GM19099 (cell line): ENCODE results near the gene SHROOM2.

Experiments
- POLR2A ChIP-seq: IDR thresholded peaks from 3 replicates; pipeline ENCODE4 v1.6.1; 2011; ENCODE audit warnings: low read depth; ENCODE audit not compliant: insufficient read length; ENCODE audit errors: extremely low read depth

SHROOM2 gene

GRCh38 chrX:9851890-9852289, 65.7 kb downstream of the SHROOM2 start:
- no peak for TF ChIP-seq POLR2A

GRCh38 chrX:9853307-9853706, 67.1 kb downstream of the SHROOM2 start:
- no peak for TF ChIP-seq POLR2A

GRCh38 chrX:9855561-9856283, 69.5 kb downstream of the SHROOM2 start:
- TF ChIP-seq POLR2A: no peak

- no peak for TF ChIP-seq POLR2A
Observed at GRCh38 chrX:9856588-9856987, 70.4 kb downstream of the SHROOM2 start.

- TF ChIP-seq POLR2A: no peak
Observed at GRCh38 chrX:9857575-9858474, 71.6 kb downstream of the SHROOM2 start.

- no peak for TF ChIP-seq POLR2A
Observed at GRCh38 chrX:9859711-9860555, 73.7 kb downstream of the SHROOM2 start.

GRCh38 chrX:9860826-9861225, 74.6 kb downstream of the SHROOM2 start:
- TF ChIP-seq POLR2A: no peak

- no peak for TF ChIP-seq POLR2A
Observed at GRCh38 chrX:9861711-9862110, 75.5 kb downstream of the SHROOM2 start.

- no peak for TF ChIP-seq POLR2A
Observed at GRCh38 chrX:9862525-9862924, 76.3 kb downstream of the SHROOM2 start.

- TF ChIP-seq POLR2A: no peak
Observed at GRCh38 chrX:9862953-9863352, 76.7 kb downstream of the SHROOM2 start.

- no peak for TF ChIP-seq POLR2A
Observed at GRCh38 chrX:9864011-9864410, 77.8 kb downstream of the SHROOM2 start.

- TF ChIP-seq POLR2A: no peak
Observed at GRCh38 chrX:9865804-9866472, 79.7 kb downstream of the SHROOM2 start.

- no peak for TF ChIP-seq POLR2A
Observed at GRCh38 chrX:9866633-9867032, 80.4 kb downstream of the SHROOM2 start.

GRCh38 chrX:9867226-9867625, 81.0 kb downstream of the SHROOM2 start:
- no peak for TF ChIP-seq POLR2A

GRCh38 chrX:9867753-9868152, 81.5 kb downstream of the SHROOM2 start:
- no peak for TF ChIP-seq POLR2A
